ENCODE data around the gene MEIS2.
"Not testable (repeated sequence)": the region's sequence is repeated elsewhere in the genome, so short reads cannot be mapped to it uniquely, and the experiment has no call there.

The MEIS2 gene

GRCh38 chr15:36988947-36989346 lies 111.4 kb downstream of the MEIS2 start:
- H3K27me3 Mint-ChIP-seq = no peaks in the 10 kb centered on the region
- no peaks in the 10 kb centered on the region for H3K4me1 Mint-ChIP-seq
- H3K27ac Mint-ChIP-seq (ENCODE audit: low read depth) = no peak overlapping the region
- peaks cover 24% of the 10 kb centered on the region for H3K9me3 Mint-ChIP-seq
- ATAC-seq (replicated peaks; ENCODE audit: extremely low read depth, poor library complexity, severe bottlenecking) (no peak), DNase-seq (ENCODE audit: low spot score in 2 of 2) (no peak)
- no peaks in the 10 kb centered on the region for H3K36me3 Mint-ChIP-seq (ENCODE audit: insufficient read depth)
- no peak overlapping the region for H3K4me3 Mint-ChIP-seq

GRCh38 chr15:36982430-36982829 lies 117.9 kb downstream of the MEIS2 start:
- Mint-ChIP-seq H3K4me1 (no peaks in the 10 kb centered on the region), H3K27me3 (no peaks in the 10 kb centered on the region), H3K4me3 (no peak overlapping the region), H3K36me3 (ENCODE audit: insufficient read depth) (peaks cover 2% of the 10 kb centered on the region), H3K27ac (ENCODE audit: low read depth) (no peak overlapping the region), H3K9me3 (peaks cover 36% of the 10 kb centered on the region)
- DNase-seq (ENCODE audit: low spot score in 2 of 2) = no peak
- no peak for ATAC-seq (replicated peaks; ENCODE audit: extremely low read depth, poor library complexity, severe bottlenecking)

- not testable (repeated sequence) for H3K27ac Mint-ChIP-seq (ENCODE audit: low read depth); DNase-seq (ENCODE audit: low spot score in 2 of 2); ATAC-seq (replicated peaks; ENCODE audit: extremely low read depth, poor library complexity, severe bottlenecking); H3K4me1 Mint-ChIP-seq; H3K27me3 Mint-ChIP-seq; H3K36me3 Mint-ChIP-seq (ENCODE audit: insufficient read depth); H3K4me3 Mint-ChIP-seq
- peaks cover 29% of the 10 kb centered on the region for H3K9me3 Mint-ChIP-seq
These were observed 120.1 kb downstream of the MEIS2 start for GRCh38 chr15:36980281-36980680.

- no peak overlapping the region for H3K4me3 Mint-ChIP-seq
These were observed 121.7 kb downstream of the MEIS2 start for GRCh38 chr15:36978625-36979024.

GRCh38 chr15:36978126-36978525 lies 122.2 kb downstream of the MEIS2 start:
- DNase-seq (ENCODE audit: low spot score in 2 of 2) = no peak
- Mint-ChIP-seq H3K4me1 (no peaks in the 10 kb centered on the region), H3K4me3 (no peak overlapping the region), H3K27me3 (no peaks in the 10 kb centered on the region), H3K27ac (ENCODE audit: low read depth) (no peak overlapping the region), H3K9me3 (peaks cover 13% of the 10 kb centered on the region), H3K36me3 (ENCODE audit: insufficient read depth) (peaks cover 2% of the 10 kb centered on the region)
- ATAC-seq (replicated peaks; ENCODE audit: extremely low read depth, poor library complexity, severe bottlenecking) = no peak

More at GRCh38 chr15:36978625-36979024, 121.7 kb downstream of the MEIS2 start:
- Mint-ChIP-seq H3K27me3 (no peaks in the 10 kb centered on the region), H3K9me3 (peaks cover 15% of the 10 kb centered on the region), H3K36me3 (ENCODE audit: insufficient read depth) (peaks cover 2% of the 10 kb centered on the region), H3K4me1 (no peaks in the 10 kb centered on the region), H3K27ac (ENCODE audit: low read depth) (no peak overlapping the region)
- DNase-seq (ENCODE audit: low spot score in 2 of 2) = no peak
- no peak for ATAC-seq (replicated peaks; ENCODE audit: extremely low read depth, poor library complexity, severe bottlenecking)

- Mint-ChIP-seq H3K4me1 (no peaks in the 10 kb centered on the region), H3K4me3 (no peak overlapping the region), H3K27ac (ENCODE audit: low read depth) (no peak overlapping the region), H3K36me3 (ENCODE audit: insufficient read depth) (peaks cover 2% of the 10 kb centered on the region), H3K9me3 (peaks cover 8% of the 10 kb centered on the region), H3K27me3 (no peaks in the 10 kb centered on the region)
- ATAC-seq (replicated peaks; ENCODE audit: extremely low read depth, poor library complexity, severe bottlenecking) = no peak
- DNase-seq (ENCODE audit: low spot score in 2 of 2) = no peak
These were observed 122.7 kb downstream of the MEIS2 start for GRCh38 chr15:36977659-36978058.

GRCh38 chr15:36972704-36973103 lies 127.6 kb downstream of the MEIS2 start:
- no peak overlapping the region for H3K27ac Mint-ChIP-seq (ENCODE audit: low read depth)
- DNase-seq (ENCODE audit: low spot score in 2 of 2) (no peak), ATAC-seq (replicated peaks; ENCODE audit: extremely low read depth, poor library complexity, severe bottlenecking) (no peak)
- H3K36me3 Mint-ChIP-seq (ENCODE audit: insufficient read depth) = no peaks in the 10 kb centered on the region
- no peak overlapping the region for H3K4me3 Mint-ChIP-seq
- no peaks in the 10 kb centered on the region for H3K4me1 Mint-ChIP-seq
- H3K27me3 Mint-ChIP-seq = no peaks in the 10 kb centered on the region
- no peaks in the 10 kb centered on the region for H3K9me3 Mint-ChIP-seq

- H3K4me3 Mint-ChIP-seq = no peak overlapping the region
- no peak for ATAC-seq (replicated peaks; ENCODE audit: extremely low read depth, poor library complexity, severe bottlenecking)
- no peak for DNase-seq (ENCODE audit: low spot score in 2 of 2)
- H3K9me3 Mint-ChIP-seq = no peaks in the 10 kb centered on the region
- H3K36me3 Mint-ChIP-seq (ENCODE audit: insufficient read depth) = no peaks in the 10 kb centered on the region
- H3K27me3 Mint-ChIP-seq = no peaks in the 10 kb centered on the region
- H3K4me1 Mint-ChIP-seq = no peaks in the 10 kb centered on the region
- H3K27ac Mint-ChIP-seq (ENCODE audit: low read depth) = no peak overlapping the region
These were observed 129.8 kb downstream of the MEIS2 start for GRCh38 chr15:36970522-36970921.

GRCh38 chr15:36967929-36968328 lies 132.4 kb downstream of the MEIS2 start:
- DNase-seq (ENCODE audit: low spot score in 2 of 2) = no peak
- Mint-ChIP-seq H3K27me3 (no peaks in the 10 kb centered on the region), H3K9me3 (no peaks in the 10 kb centered on the region), H3K4me3 (no peak overlapping the region), H3K4me1 (no peaks in the 10 kb centered on the region), H3K27ac (ENCODE audit: low read depth) (no peak overlapping the region), H3K36me3 (ENCODE audit: insufficient read depth) (no peaks in the 10 kb centered on the region)
- no peak for ATAC-seq (replicated peaks; ENCODE audit: extremely low read depth, poor library complexity, severe bottlenecking)

- H3K4me3 Mint-ChIP-seq = no peak overlapping the region
- DNase-seq (ENCODE audit: low spot score in 2 of 2) = no peak
- H3K9me3 Mint-ChIP-seq = no peaks in the 10 kb centered on the region
- no peak for ATAC-seq (replicated peaks; ENCODE audit: extremely low read depth, poor library complexity, severe bottlenecking)
- H3K27ac Mint-ChIP-seq (ENCODE audit: low read depth) = no peak overlapping the region
- no peaks in the 10 kb centered on the region for H3K36me3 Mint-ChIP-seq (ENCODE audit: insufficient read depth)
- H3K27me3 Mint-ChIP-seq = no peaks in the 10 kb centered on the region
- no peaks in the 10 kb centered on the region for H3K4me1 Mint-ChIP-seq
These were observed 133.6 kb downstream of the MEIS2 start for GRCh38 chr15:36966708-36967107.

GRCh38 chr15:36965570-36966342 lies 134.6 kb downstream of the MEIS2 start:
- Mint-ChIP-seq H3K36me3 (ENCODE audit: insufficient read depth) (no peaks in the 10 kb centered on the region), H3K4me3 (no peak overlapping the region), H3K4me1 (no peaks in the 10 kb centered on the region), H3K27me3 (no peaks in the 10 kb centered on the region), H3K27ac (ENCODE audit: low read depth) (no peak overlapping the region), H3K9me3 (no peaks in the 10 kb centered on the region)
- DNase-seq (ENCODE audit: low spot score in 2 of 2) (no peak), ATAC-seq (replicated peaks; ENCODE audit: extremely low read depth, poor library complexity, severe bottlenecking) (no peak)

GRCh38 chr15:36964626-36965025 lies 135.7 kb downstream of the MEIS2 start:
- Mint-ChIP-seq H3K27me3 (no peaks in the 10 kb centered on the region), H3K27ac (ENCODE audit: low read depth) (no peak overlapping the region), H3K36me3 (ENCODE audit: insufficient read depth) (no peaks in the 10 kb centered on the region), H3K4me3 (no peak overlapping the region), H3K4me1 (no peaks in the 10 kb centered on the region), H3K9me3 (no peaks in the 10 kb centered on the region)
- DNase-seq (ENCODE audit: low spot score in 2 of 2) (no peak), ATAC-seq (replicated peaks; ENCODE audit: extremely low read depth, poor library complexity, severe bottlenecking) (no peak)

GRCh38 chr15:36961956-36962355 lies 138.4 kb downstream of the MEIS2 start:
- Mint-ChIP-seq H3K9me3 (no peaks in the 10 kb centered on the region), H3K36me3 (ENCODE audit: insufficient read depth) (no peaks in the 10 kb centered on the region), H3K27me3 (no peaks in the 10 kb centered on the region), H3K4me3 (no peak overlapping the region), H3K27ac (ENCODE audit: low read depth) (no peak overlapping the region), H3K4me1 (no peaks in the 10 kb centered on the region)
- ATAC-seq (replicated peaks; ENCODE audit: extremely low read depth, poor library complexity, severe bottlenecking) = no peak
- no peak for DNase-seq (ENCODE audit: low spot score in 2 of 2)

All from central memory CD8-positive, alpha-beta T cell (primary cell).